GM12865 (cell line): ENCODE results near the gene SLC4A5.

ENCODE experiments used
- DNase-seq: peaks from one replicate; pipeline ENCODE4 v3.0.0; 2010; ENCODE audit warnings: low read depth
- H3K4me3 ChIP-seq: 2 replicates; pipeline ENCODE4 v1.5.1; 2011; ENCODE audit warnings: mild to moderate bottlenecking, low read depth, low read length, control low read depth
- CTCF ChIP-seq: IDR thresholded peaks from 2 replicates; pipeline ENCODE4 v1.5.1; 2011; ENCODE audit warnings: low read length, control low read depth, low read depth, inconsistent platforms; ENCODE audit not compliant: insufficient read depth; ENCODE audit errors: missing control alignments

The SLC4A5 gene

GRCh38 chr2:74321737-74322136 is 21.5 kb downstream of the SLC4A5 start:
- no peak for TF ChIP-seq CTCF
- DNase-seq = no peak
- H3K4me3 ChIP-seq = no peak overlapping the region

GRCh38 chr2:74317701-74318100 is 25.5 kb downstream of the SLC4A5 start:
- DNase-seq = no peak
- H3K4me3 ChIP-seq = no peak overlapping the region
- no peak for TF ChIP-seq CTCF

- TF ChIP-seq CTCF = no peak
- H3K4me3 ChIP-seq = no peak overlapping the region
- DNase-seq = no peak
Measured at GRCh38 chr2:74316627-74317295, 26.5 kb downstream of the SLC4A5 start.

GRCh38 chr2:74314107-74314506 is 29.1 kb downstream of the SLC4A5 start:
- no peak for TF ChIP-seq CTCF
- H3K4me3 ChIP-seq = no peak overlapping the region
- no peak for DNase-seq

- H3K4me3 ChIP-seq = no peak overlapping the region
- no peak for TF ChIP-seq CTCF
- no peak for DNase-seq
Measured at GRCh38 chr2:74313497-74313896, 29.7 kb downstream of the SLC4A5 start.

- TF ChIP-seq CTCF = no peak
- DNase-seq = no peak
- H3K4me3 ChIP-seq = no peak overlapping the region
Measured at GRCh38 chr2:74312913-74313312, 30.3 kb downstream of the SLC4A5 start.

GRCh38 chr2:74307720-74308119 is 35.5 kb downstream of the SLC4A5 start:
- no peak for TF ChIP-seq CTCF
- H3K4me3 ChIP-seq = no peak overlapping the region
- no peak for DNase-seq
